Measurements from ENCODE around the gene ULBP3. TPM values are rescaled to one million over a fixed set of nuclear protein-coding genes. Genes with fewer than 3 reads are reported as not detected.
"Not testable (repeated sequence)": the region's sequence is repeated elsewhere in the genome, so short reads cannot be mapped to it uniquely, and the experiment has no call there.

The ULBP3 gene
- total RNA-seq, 1 donor from 2014 or later = 2.5 TPM

DNA sequence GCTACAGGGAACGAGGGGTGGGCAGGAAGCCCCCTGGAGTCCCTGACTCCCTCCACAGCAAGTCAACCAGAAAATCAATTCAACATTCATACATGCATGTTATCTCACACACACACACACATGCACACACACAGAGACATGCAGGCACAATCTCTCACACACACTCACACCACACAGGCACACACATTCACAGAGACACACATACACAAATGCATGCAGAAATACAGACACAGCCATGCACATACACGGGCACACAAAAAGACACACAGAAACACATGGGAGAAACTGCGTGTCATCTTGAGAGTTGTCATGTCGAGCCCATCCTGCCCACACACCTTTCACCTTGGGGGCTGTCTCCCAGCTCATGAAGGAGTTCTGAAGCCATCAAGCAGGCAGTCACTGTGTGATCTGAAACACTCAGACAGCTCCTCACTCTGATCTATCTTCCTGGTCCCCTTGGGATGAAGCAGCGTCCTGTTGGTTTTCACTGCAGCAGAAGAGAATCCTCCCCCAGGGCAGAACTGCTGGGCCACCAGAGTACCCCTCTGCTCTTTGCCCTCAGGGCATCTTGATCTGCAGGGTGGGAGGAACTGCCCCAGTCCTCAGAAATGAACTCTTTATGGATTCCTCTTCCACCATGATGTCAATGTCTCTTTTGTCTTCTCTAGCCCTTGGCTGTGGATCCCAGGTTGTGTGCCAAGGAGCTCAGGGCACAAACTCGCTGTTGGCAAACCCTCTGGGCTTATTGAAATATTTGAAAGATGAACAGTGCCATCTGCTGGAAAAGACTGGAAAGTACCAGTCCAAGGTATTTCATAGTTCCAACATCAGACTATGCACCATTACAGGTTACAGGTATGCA, 52.4 kb downstream of the ULBP3 start:
- peak; percentile 74 for DNase-seq (ENCODE audit: low spot score)

DNA sequence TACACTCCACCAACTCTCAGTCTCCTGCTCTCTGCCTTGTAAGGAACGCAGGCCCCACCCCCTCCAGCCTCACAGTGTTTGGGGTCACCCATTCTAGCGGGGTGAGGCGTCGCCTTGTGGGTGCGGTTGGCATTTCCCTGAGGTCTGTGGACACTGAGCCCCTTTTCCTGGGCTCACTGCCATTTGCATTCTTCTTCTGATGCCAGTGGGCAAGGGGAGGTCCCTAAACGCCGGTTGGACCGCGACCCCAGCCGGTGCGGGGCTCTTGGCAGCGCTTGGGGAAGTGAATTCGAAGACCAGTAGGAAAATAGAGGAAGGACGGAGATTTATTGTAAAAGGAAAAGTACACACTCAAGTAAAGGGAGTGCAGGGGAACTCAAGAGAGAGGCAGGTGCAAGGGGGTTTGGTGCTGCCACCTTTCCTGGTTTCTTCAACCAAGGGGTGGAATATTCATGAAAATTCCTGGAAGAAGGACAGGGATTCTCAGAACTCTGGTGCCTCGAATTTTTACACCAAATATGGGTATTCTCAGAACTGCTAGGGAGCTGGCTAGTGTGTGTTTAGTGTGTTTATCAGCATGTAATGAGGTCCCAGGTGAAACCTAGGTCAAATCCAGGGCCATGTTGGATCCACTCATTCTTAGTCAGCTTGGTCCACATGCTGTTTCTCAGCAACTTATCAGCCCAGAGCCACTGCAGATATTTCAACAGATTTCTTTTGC, 53.5 kb downstream of the ULBP3 start:
- DNase-seq (ENCODE audit: low spot score) = not testable (repeated sequence)

- not testable (repeated sequence) for DNase-seq (ENCODE audit: low spot score)
Observed at GRCh38 chr6:150014623-150015280, 54.2 kb downstream of the ULBP3 start.

DNA sequence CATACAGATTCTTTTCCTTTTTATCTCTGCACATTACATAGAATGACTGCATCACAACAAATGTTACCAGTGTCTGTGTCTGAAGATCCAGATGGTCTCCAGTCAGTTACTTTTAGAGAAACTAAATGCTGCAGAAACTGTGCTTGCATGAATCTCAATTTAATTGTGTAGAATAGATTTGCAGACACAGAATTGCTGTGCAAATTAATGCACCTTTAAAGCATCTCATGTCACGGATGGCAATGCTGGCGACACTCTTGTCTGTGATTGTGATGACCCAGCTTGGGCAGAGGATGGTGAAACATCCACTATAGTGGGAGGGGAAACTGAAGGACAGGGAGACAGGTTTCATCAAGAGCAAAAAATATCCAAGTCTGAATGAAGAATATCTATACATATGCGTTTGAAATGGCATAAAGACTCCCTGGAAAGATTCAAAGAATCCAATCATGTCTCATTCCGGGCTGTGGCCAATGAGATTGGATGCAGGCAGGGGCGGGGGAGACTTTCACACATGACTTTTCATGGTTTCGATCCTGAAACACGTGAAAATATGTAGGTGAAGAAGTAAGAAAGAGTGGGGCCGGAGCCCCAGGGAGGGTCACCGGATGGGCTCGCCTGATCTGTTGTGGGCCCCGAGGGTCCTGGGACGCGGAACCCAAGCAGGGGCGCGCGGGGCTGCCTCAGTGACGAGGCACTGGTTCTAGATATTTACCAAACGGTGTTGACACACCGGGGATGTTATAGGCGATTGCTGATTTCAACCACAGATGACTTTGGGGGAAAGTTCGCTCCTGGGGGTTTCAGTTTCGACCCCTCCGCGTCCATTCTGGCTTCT, 54.9 kb downstream of the ULBP3 start:
- not testable (repeated sequence) for DNase-seq (ENCODE audit: low spot score)

DNA sequence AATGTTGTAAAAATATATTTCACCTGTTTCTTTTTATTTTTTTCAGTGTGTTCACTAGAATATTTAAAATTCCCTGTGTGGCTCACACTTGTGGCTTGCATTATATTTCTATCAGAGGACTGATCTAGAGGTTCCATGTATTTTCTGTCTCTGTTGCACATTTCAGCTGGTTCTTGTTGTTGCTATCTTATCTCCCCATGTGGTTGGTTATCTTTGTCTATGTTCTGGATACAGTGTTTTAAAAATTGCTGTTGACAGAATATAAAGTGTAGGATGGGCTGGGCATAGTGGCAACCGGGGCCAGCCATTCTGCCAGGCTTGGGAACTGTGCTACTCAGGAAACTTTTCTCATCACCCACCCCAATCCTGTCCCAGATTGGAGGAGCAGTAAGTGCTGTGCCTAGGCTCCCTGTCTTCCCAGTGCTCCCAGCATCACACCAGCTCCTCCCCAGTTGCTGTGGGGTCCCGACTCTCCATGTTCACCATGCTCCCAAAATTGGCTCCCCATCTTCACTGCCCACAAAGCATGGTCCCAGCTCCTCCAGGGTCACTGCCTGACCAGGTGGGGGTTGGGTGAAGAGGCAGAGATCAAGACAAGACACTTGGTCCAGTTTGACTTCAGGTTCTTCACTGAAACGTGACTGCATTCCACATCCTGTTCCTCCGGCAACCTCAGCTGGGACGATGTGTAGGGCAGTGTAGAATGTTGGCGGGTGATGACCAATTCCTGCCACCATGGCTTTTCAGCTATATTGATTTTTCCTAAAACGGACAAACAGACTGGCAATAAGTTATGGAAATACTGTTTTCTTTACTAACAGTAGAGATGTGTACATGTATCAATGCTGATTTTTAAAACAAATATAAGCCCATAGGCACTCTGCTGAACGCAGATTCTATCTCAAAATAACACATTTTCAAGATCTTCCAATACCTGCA, 55.8 kb downstream of the ULBP3 start:
- DNase-seq (ENCODE audit: low spot score) = not testable (repeated sequence)

Other genes with a start within 250 kb of the ULBP3 start
- gene LRP11, start 204.8 kb downstream of the ULBP3 start, total RNA-seq = 50.0 TPM
- 0.23 TPM for gene RAET1E, start 171.0 kb downstream of the ULBP3 start, total RNA-seq
- gene RAET1G, start 146.0 kb downstream of the ULBP3 start, total RNA-seq = 0.52 TPM
- gene ULBP2, start 127.1 kb downstream of the ULBP3 start, total RNA-seq = 0.14 TPM
- gene ULBP1, start 105.2 kb downstream of the ULBP3 start, total RNA-seq = 0.09 TPM
- not detected for gene RAET1L, start 43.6 kb downstream of the ULBP3 start, total RNA-seq
- gene PPP1R14C, start 73.9 kb upstream of the ULBP3 start, total RNA-seq = 0.37 TPM

All from mucosa of gallbladder (tissue), 1 donor.